ENCODE data around the gene LYSET.

DNA sequence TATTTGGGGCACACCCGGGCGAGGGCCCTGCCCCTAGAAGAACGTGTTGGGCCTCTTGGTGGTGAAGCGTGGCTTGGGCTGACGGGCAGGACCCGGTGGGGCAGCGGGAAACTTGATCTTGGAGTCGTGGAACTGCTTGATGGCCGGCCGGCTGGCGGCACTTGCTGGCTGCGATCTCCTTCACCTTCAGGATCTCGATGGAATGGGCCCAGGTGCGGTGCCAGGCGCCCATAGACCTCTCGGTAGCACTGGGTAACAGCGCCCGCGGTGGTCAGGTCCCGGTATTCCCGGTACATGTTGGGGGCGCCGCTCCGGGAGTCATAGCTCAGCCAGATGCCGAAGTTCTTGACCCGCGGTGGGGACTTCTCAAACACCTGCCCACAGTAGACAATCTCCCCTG, 38.4 kb downstream of the LYSET start:
- TF ChIP-seq, protein P1, sequence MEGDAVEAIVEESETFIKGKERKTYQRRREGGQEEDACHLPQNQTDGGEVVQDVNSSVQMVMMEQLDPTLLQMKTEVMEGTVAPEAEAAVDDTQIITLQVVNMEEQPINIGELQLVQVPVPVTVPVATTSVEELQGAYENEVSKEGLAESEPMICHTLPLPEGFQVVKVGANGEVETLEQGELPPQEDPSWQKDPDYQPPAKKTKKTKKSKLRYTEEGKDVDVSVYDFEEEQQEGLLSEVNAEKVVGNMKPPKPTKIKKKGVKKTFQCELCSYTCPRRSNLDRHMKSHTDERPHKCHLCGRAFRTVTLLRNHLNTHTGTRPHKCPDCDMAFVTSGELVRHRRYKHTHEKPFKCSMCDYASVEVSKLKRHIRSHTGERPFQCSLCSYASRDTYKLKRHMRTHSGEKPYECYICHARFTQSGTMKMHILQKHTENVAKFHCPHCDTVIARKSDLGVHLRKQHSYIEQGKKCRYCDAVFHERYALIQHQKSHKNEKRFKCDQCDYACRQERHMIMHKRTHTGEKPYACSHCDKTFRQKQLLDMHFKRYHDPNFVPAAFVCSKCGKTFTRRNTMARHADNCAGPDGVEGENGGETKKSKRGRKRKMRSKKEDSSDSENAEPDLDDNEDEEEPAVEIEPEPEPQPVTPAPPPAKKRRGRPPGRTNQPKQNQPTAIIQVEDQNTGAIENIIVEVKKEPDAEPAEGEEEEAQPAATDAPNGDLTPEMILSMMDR (tag by site-specific recombination; IDR thresholded peaks at IDR 0.05) = no peak
- TF ChIP-seq, protein P2, sequence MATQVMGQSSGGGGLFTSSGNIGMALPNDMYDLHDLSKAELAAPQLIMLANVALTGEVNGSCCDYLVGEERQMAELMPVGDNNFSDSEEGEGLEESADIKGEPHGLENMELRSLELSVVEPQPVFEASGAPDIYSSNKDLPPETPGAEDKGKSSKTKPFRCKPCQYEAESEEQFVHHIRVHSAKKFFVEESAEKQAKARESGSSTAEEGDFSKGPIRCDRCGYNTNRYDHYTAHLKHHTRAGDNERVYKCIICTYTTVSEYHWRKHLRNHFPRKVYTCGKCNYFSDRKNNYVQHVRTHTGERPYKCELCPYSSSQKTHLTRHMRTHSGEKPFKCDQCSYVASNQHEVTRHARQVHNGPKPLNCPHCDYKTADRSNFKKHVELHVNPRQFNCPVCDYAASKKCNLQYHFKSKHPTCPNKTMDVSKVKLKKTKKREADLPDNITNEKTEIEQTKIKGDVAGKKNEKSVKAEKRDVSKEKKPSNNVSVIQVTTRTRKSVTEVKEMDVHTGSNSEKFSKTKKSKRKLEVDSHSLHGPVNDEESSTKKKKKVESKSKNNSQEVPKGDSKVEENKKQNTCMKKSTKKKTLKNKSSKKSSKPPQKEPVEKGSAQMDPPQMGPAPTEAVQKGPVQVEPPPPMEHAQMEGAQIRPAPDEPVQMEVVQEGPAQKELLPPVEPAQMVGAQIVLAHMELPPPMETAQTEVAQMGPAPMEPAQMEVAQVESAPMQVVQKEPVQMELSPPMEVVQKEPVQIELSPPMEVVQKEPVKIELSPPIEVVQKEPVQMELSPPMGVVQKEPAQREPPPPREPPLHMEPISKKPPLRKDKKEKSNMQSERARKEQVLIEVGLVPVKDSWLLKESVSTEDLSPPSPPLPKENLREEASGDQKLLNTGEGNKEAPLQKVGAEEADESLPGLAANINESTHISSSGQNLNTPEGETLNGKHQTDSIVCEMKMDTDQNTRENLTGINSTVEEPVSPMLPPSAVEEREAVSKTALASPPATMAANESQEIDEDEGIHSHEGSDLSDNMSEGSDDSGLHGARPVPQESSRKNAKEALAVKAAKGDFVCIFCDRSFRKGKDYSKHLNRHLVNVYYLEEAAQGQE (tag by site-specific recombination; IDR thresholded peaks at IDR 0.05) = no peak
- TF ChIP-seq ZNF350 (tag by site-specific recombination; IDR thresholded peaks at IDR 0.05) = no peak
- TF ChIP-seq ZNF24 (tag by site-specific recombination; IDR thresholded peaks at IDR 0.05) = no peak
- no peak for TF ChIP-seq ZNF121 (tag by site-specific recombination; IDR thresholded peaks at IDR 0.05)
- TF ChIP-seq, protein P3, sequence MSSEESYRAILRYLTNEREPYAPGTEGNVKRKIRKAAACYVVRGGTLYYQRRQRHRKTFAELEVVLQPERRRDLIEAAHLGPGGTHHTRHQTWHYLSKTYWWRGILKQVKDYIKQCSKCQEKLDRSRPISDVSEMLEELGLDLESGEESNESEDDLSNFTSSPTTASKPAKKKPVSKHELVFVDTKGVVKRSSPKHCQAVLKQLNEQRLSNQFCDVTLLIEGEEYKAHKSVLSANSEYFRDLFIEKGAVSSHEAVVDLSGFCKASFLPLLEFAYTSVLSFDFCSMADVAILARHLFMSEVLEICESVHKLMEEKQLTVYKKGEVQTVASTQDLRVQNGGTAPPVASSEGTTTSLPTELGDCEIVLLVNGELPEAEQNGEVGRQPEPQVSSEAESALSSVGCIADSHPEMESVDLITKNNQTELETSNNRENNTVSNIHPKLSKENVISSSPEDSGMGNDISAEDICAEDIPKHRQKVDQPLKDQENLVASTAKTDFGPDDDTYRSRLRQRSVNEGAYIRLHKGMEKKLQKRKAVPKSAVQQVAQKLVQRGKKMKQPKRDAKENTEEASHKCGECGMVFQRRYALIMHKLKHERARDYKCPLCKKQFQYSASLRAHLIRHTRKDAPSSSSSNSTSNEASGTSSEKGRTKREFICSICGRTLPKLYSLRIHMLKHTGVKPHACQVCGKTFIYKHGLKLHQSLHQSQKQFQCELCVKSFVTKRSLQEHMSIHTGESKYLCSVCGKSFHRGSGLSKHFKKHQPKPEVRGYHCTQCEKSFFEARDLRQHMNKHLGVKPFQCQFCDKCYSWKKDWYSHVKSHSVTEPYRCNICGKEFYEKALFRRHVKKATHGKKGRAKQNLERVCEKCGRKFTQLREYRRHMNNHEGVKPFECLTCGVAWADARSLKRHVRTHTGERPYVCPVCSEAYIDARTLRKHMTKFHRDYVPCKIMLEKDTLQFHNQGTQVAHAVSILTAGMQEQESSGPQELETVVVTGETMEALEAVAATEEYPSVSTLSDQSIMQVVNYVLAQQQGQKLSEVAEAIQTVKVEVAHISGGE (tag by site-specific recombination; conservative IDR thresholded peaks at IDR 0.05; ENCODE audit: low read depth) = no peak
- TF ChIP-seq GLIS1 (tag by site-specific recombination; IDR thresholded peaks at IDR 0.05) = no peak
- TF ChIP-seq, protein P4, sequence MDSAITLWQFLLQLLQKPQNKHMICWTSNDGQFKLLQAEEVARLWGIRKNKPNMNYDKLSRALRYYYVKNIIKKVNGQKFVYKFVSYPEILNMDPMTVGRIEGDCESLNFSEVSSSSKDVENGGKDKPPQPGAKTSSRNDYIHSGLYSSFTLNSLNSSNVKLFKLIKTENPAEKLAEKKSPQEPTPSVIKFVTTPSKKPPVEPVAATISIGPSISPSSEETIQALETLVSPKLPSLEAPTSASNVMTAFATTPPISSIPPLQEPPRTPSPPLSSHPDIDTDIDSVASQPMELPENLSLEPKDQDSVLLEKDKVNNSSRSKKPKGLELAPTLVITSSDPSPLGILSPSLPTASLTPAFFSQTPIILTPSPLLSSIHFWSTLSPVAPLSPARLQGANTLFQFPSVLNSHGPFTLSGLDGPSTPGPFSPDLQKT (IDR thresholded peaks at IDR 0.05; ENCODE audit: borderline replicate concordance, low read depth, low read length) = no peak
- no peak for TF ChIP-seq ZBTB7A (tag by site-specific recombination; IDR thresholded peaks at IDR 0.05; ENCODE audit: low read depth)
